ENCODE measurements around the gene FBP1. TPM values are rescaled to one million over a fixed set of nuclear protein-coding genes. Genes with fewer than 3 reads are reported as not detected.

FBP1 gene
- total RNA-seq, 2 experiments from 2014 or later: 3.0 to 3.6 TPM

- no peaks in the 10 kb centered on the region for H3K4me1 Mint-ChIP-seq (ENCODE audit: low read depth)
- Histone ChIP-seq H3K4me3 (ENCODE audit: low read length) (no peak overlapping the region), H3K4me1 (ENCODE audit: insufficient read depth, low read length) (no peaks in the 10 kb centered on the region), H3K36me3 (ENCODE audit: insufficient read depth, low read length) (no peaks in the 10 kb centered on the region), H3K27me3 (ENCODE audit: control insufficient read depth in 1 of 2, insufficient read depth in 2 of 2, low read length in 2 of 2) (no peaks in the 10 kb centered on the region), H3K9me3 (ENCODE audit: control insufficient read depth in 1 of 2, insufficient read depth in 1 of 2, low read length in 2 of 2) (no peaks in the 10 kb centered on the region), H3K27ac (ENCODE audit: low read depth in 1 of 2, low read length in 2 of 2) (no peak overlapping the region)
- no peak overlapping the region for H3K27ac Mint-ChIP-seq
- ATAC-seq (ENCODE audit: poor library complexity): no peak
- H3K4me3 Mint-ChIP-seq: no peak overlapping the region
- H3K9me3 Mint-ChIP-seq: no peaks in the 10 kb centered on the region
- H3K36me3 Mint-ChIP-seq (ENCODE audit: low read depth): no peaks in the 10 kb centered on the region
- intact Hi-C loops (cut with DNase I, micrococcal nuclease): no loop called here
- CTCF ChIA-PET: no interaction called here
- H3K27me3 Mint-ChIP-seq: peaks cover 11% of the 10 kb centered on the region
- POLR2A ChIA-PET: no interaction called here
- DNase-seq: no peak
- TF ChIP-seq, protein P1, sequence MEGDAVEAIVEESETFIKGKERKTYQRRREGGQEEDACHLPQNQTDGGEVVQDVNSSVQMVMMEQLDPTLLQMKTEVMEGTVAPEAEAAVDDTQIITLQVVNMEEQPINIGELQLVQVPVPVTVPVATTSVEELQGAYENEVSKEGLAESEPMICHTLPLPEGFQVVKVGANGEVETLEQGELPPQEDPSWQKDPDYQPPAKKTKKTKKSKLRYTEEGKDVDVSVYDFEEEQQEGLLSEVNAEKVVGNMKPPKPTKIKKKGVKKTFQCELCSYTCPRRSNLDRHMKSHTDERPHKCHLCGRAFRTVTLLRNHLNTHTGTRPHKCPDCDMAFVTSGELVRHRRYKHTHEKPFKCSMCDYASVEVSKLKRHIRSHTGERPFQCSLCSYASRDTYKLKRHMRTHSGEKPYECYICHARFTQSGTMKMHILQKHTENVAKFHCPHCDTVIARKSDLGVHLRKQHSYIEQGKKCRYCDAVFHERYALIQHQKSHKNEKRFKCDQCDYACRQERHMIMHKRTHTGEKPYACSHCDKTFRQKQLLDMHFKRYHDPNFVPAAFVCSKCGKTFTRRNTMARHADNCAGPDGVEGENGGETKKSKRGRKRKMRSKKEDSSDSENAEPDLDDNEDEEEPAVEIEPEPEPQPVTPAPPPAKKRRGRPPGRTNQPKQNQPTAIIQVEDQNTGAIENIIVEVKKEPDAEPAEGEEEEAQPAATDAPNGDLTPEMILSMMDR (IDR thresholded peaks at IDR 0.05): no peak
Observed at GRCh38 chr9:94577571-94577970, 61.7 kb downstream of the FBP1 start.

GRCh38 chr9:94577036-94577435, 62.3 kb downstream of the FBP1 start:
- TF ChIP-seq, protein P1 (IDR thresholded peaks at IDR 0.05): no peak
- peaks cover 16% of the 10 kb centered on the region for H3K27me3 Mint-ChIP-seq

DNA sequence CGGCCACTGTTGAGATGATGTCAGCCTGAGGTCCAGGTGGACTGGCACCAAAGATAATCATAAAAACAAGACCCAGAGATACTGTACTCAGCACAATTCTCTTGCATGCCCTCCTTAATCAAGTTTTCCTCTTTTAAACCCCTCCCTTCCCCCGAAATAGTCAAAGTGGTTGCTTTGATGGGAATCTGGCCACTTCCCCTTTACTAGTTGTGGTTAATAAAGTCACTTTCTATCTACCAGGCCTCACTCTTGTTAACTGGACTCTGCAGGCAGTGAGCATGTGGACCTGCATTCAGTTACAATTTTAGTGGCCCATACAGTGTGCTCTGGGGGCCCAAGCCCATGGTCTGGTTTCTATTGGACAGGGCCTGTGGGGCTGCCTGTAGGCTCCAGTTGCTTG, 63.2 kb downstream of the FBP1 start:
- TF ChIP-seq, protein P1 (IDR thresholded peaks at IDR 0.05): no peak
- no peak overlapping the region for H3K27ac Mint-ChIP-seq
- no peaks in the 10 kb centered on the region for H3K4me1 ChIP-seq (ENCODE audit: insufficient read depth, low read length)
- no peaks in the 10 kb centered on the region for H3K4me1 Mint-ChIP-seq (ENCODE audit: low read depth)
- no peak overlapping the region for H3K4me3 ChIP-seq (ENCODE audit: low read length)
- H3K9me3 ChIP-seq (ENCODE audit: control insufficient read depth in 1 of 2, insufficient read depth in 1 of 2, low read length in 2 of 2): no peaks in the 10 kb centered on the region
- CTCF ChIA-PET: no interaction called here
- no peak overlapping the region for H3K4me3 Mint-ChIP-seq
- DNase-seq (peak in 1 of 14 experiments; percentile 1), ATAC-seq (ENCODE audit: poor library complexity) (no peak)
- intact Hi-C loops (cut with DNase I, micrococcal nuclease): no loop called here
- no peaks in the 10 kb centered on the region for H3K36me3 ChIP-seq (ENCODE audit: insufficient read depth, low read length)
- no peak overlapping the region for H3K27ac ChIP-seq (ENCODE audit: low read depth in 1 of 2, low read length in 2 of 2)
- POLR2A ChIA-PET: no interaction called here
- H3K9me3 Mint-ChIP-seq: no peaks in the 10 kb centered on the region
- H3K36me3 Mint-ChIP-seq (ENCODE audit: low read depth): no peaks in the 10 kb centered on the region
- peaks cover 0 to 4% of the 10 kb centered on the region in 2 experiments for H3K27me3 ChIP-seq (ENCODE audit: control insufficient read depth in 1 of 2, insufficient read depth in 2 of 2, low read length in 2 of 2)
- H3K27me3 Mint-ChIP-seq: peaks cover 22% of the 10 kb centered on the region

More at GRCh38 chr9:94577036-94577435, 62.3 kb downstream of the FBP1 start:
- no peak overlapping the region for H3K4me3 ChIP-seq (ENCODE audit: low read length)
- no peaks in the 10 kb centered on the region for H3K36me3 ChIP-seq (ENCODE audit: insufficient read depth, low read length)
- H3K4me1 ChIP-seq (ENCODE audit: insufficient read depth, low read length): no peaks in the 10 kb centered on the region
- H3K36me3 Mint-ChIP-seq (ENCODE audit: low read depth): no peaks in the 10 kb centered on the region
- DNase-seq: no peak
- H3K27me3 ChIP-seq (ENCODE audit: control insufficient read depth in 1 of 2, insufficient read depth in 2 of 2, low read length in 2 of 2): no peaks in the 10 kb centered on the region
- ChIA-PET POLR2A (no interaction called here), CTCF (no interaction called here)
- no peak overlapping the region for H3K27ac ChIP-seq (ENCODE audit: low read depth in 1 of 2, low read length in 2 of 2)
- H3K9me3 Mint-ChIP-seq: no peaks in the 10 kb centered on the region
- no peak for ATAC-seq (ENCODE audit: poor library complexity)
- H3K4me1 Mint-ChIP-seq (ENCODE audit: low read depth): no peaks in the 10 kb centered on the region
- intact Hi-C loops (cut with DNase I, micrococcal nuclease): no loop called here
- no peak overlapping the region for H3K27ac Mint-ChIP-seq
- H3K4me3 Mint-ChIP-seq: no peak overlapping the region
- H3K9me3 ChIP-seq (ENCODE audit: control insufficient read depth in 1 of 2, insufficient read depth in 1 of 2, low read length in 2 of 2): no peaks in the 10 kb centered on the region
